ENCODE measurements around the gene TMEM213.

TMEM213 gene

GRCh38 chr7:138854115-138854645 lies 56.4 kb downstream of the TMEM213 start:
- no peaks in the 10 kb centered on the region for H3K27me3 ChIP-seq (ENCODE audit: insufficient read depth, low read depth)
- no peaks in the 10 kb centered on the region for H3K36me3 ChIP-seq (ENCODE audit: insufficient read depth)
- H3K4me1 ChIP-seq (ENCODE audit: low read depth, poor library complexity, severe bottlenecking), result no peaks in the 10 kb centered on the region
- H3K9ac ChIP-seq, result no peak overlapping the region
- H3K27ac ChIP-seq, result no peak overlapping the region
- no peaks in the 10 kb centered on the region for H4K20me1 ChIP-seq (ENCODE audit: insufficient read depth)
- no peak overlapping the region for H3K4me2 ChIP-seq
- H3K79me2 ChIP-seq (ENCODE audit: insufficient read depth, low read depth), result no peaks in the 10 kb centered on the region
- no peak overlapping the region for H2AFZ ChIP-seq (ENCODE audit: low read depth)
- H3K4me3 ChIP-seq (IDR thresholded peaks at IDR 0.05; ENCODE audit: insufficient read depth, low read depth, low read length), result no peak overlapping the region
- TF ChIP-seq CTCF (conservative IDR thresholded peaks at IDR 0.05; ENCODE audit: low read depth, low read length), result no peak

- Histone ChIP-seq H3K4me2 (no peak overlapping the region), H4K20me1 (ENCODE audit: insufficient read depth) (no peaks in the 10 kb centered on the region), H3K36me3 (ENCODE audit: insufficient read depth) (no peaks in the 10 kb centered on the region), H3K4me1 (ENCODE audit: low read depth, poor library complexity, severe bottlenecking) (no peaks in the 10 kb centered on the region), H3K79me2 (ENCODE audit: insufficient read depth, low read depth) (no peaks in the 10 kb centered on the region), H2AFZ (ENCODE audit: low read depth) (no peak overlapping the region), H3K4me3 (IDR thresholded peaks at IDR 0.05; ENCODE audit: insufficient read depth, low read depth, low read length) (no peak overlapping the region), H3K27me3 (ENCODE audit: insufficient read depth, low read depth) (no peaks in the 10 kb centered on the region), H3K9ac (no peak overlapping the region), H3K27ac (no peak overlapping the region)
- no peak for TF ChIP-seq CTCF (conservative IDR thresholded peaks at IDR 0.05; ENCODE audit: low read depth, low read length)
Measured at GRCh38 chr7:138857728-138858127, 59.9 kb downstream of the TMEM213 start.

- no peaks in the 10 kb centered on the region for H4K20me1 ChIP-seq (ENCODE audit: insufficient read depth)
- H3K27me3 ChIP-seq (ENCODE audit: insufficient read depth, low read depth), result no peaks in the 10 kb centered on the region
- H3K4me3 ChIP-seq (IDR thresholded peaks at IDR 0.05; ENCODE audit: insufficient read depth, low read depth, low read length), result no peak overlapping the region
- H3K27ac ChIP-seq, result no peak overlapping the region
- no peak overlapping the region for H2AFZ ChIP-seq (ENCODE audit: low read depth)
- no peak overlapping the region for H3K4me2 ChIP-seq
- TF ChIP-seq CTCF (conservative IDR thresholded peaks at IDR 0.05; ENCODE audit: low read depth, low read length), result no peak
- no peaks in the 10 kb centered on the region for H3K79me2 ChIP-seq (ENCODE audit: insufficient read depth, low read depth)
- H3K36me3 ChIP-seq (ENCODE audit: insufficient read depth), result no peaks in the 10 kb centered on the region
- no peak overlapping the region for H3K9ac ChIP-seq
- H3K4me1 ChIP-seq (ENCODE audit: low read depth, poor library complexity, severe bottlenecking), result no peaks in the 10 kb centered on the region
Measured at GRCh38 chr7:138861051-138861450, 63.3 kb downstream of the TMEM213 start.

- no peak overlapping the region for H3K4me2 ChIP-seq
- no peaks in the 10 kb centered on the region for H3K36me3 ChIP-seq (ENCODE audit: insufficient read depth)
- H3K9ac ChIP-seq, result no peak overlapping the region
- H3K79me2 ChIP-seq (ENCODE audit: insufficient read depth, low read depth), result no peaks in the 10 kb centered on the region
- no peak overlapping the region for H3K27ac ChIP-seq
- no peaks in the 10 kb centered on the region for H3K27me3 ChIP-seq (ENCODE audit: insufficient read depth, low read depth)
- H3K4me3 ChIP-seq (IDR thresholded peaks at IDR 0.05; ENCODE audit: insufficient read depth, low read depth, low read length), result no peak overlapping the region
- no peak overlapping the region for H2AFZ ChIP-seq (ENCODE audit: low read depth)
- H3K4me1 ChIP-seq (ENCODE audit: low read depth, poor library complexity, severe bottlenecking), result no peaks in the 10 kb centered on the region
- TF ChIP-seq CTCF (conservative IDR thresholded peaks at IDR 0.05; ENCODE audit: low read depth, low read length), result no peak
- no peaks in the 10 kb centered on the region for H4K20me1 ChIP-seq (ENCODE audit: insufficient read depth)
Measured at GRCh38 chr7:138863931-138864330, 66.1 kb downstream of the TMEM213 start.
